GM12878 (cell line): ENCODE data around the gene USP38. TPM values are rescaled to one million over a fixed set of nuclear protein-coding genes. Genes with fewer than 3 reads are reported as not detected.
"Not testable (repeated sequence)": the region's sequence is repeated elsewhere in the genome, so short reads cannot be mapped to it uniquely, and the experiment has no call there.

Source experiments
- ATAC-seq: fragments of 200-7000 bp; cut with Tn5 transposase; 3 replicates; pipeline ENCODE4 v1.9.1; 2020; ENCODE audit warnings: mild to moderate bottlenecking, moderate library complexity
- BruUV-seq: library from RNA; stranded (reverse); fragments of 400-500 nt; replicated peaks from 2 replicates; lab custom pipeline; 2021; lab: Mats Ljungman, UMichigan
- CTCF ChIA-PET: fragments of 300-600 bp; sonication (Branson Sonifier 250); formaldehyde crosslinking; extraction: SDS; loops from one replicate; lab custom pipeline; 2021; ENCODE audit warnings: inconsistent platforms; lab: Yijun Ruan, JAX
- POLR2A ChIA-PET: fragments of 350-600 bp; formaldehyde crosslinking; extraction: SDS; loops from one replicate; lab custom pipeline; 2021; ENCODE audit warnings: inconsistent platforms; lab: Charles Lee
- RAD21 ChIA-PET: fragments of 300-600 bp; sonication (Branson Sonifier 250); formaldehyde crosslinking; loops from one replicate; lab custom pipeline; 2023; ENCODE audit warnings: antibody characterized with exemption; ENCODE audit not compliant: unreplicated experiment; lab: Charles Lee
- SMC1A ChIA-PET: fragments of 300-600 bp; sonication (Branson Sonifier 250); formaldehyde crosslinking; loops from one replicate; lab custom pipeline; 2023; ENCODE audit not compliant: unreplicated experiment, uncharacterized antibody; lab: Charles Lee
- DNase-seq: peaks from one replicate; pipeline ENCODE4 v3.0.0-alpha.2; 2011; ENCODE audit warnings: low read depth, low spot score
- FAIRE-seq: peaks from 3 replicates; lab custom pipeline; 2011; peaks lifted over from hg19 to GRCh38; lab: Jason Lieb, UNC
- H2AFZ ChIP-seq: 2 replicates; pipeline ENCODE4 v1.6.0; 2011; ENCODE audit warnings: low read depth, low read length, control low read depth; ENCODE audit not compliant: control insufficient read depth
- H3K27ac ChIP-seq: 2 replicates; pipeline ENCODE4 v1.5.1; 2011; ENCODE audit warnings: control low read depth; ENCODE audit not compliant: control insufficient read depth, insufficient read depth
- H3K27me3 ChIP-seq, 2 experiments: replicated peaks in 1 of 2; 2 replicates each; pipeline versions ENCODE4 v1.6.0 to v1.6.1; 2011; ENCODE audit warnings: low read length in 1 of 2; ENCODE audit not compliant: control insufficient read depth in 2 of 2, insufficient read depth in 2 of 2
- H3K36me3 ChIP-seq, 2 experiments: 2 replicates each; pipeline ENCODE4 v1.5.1; 2011; ENCODE audit warnings: low read length in 1 of 2; ENCODE audit not compliant: control insufficient read depth in 2 of 2, insufficient read depth in 2 of 2
- H3K4me1 ChIP-seq: 2 replicates; pipeline ENCODE4 v1.6.1; 2011; ENCODE audit warnings: mild to moderate bottlenecking, low read length, moderate library complexity, mixed read lengths; ENCODE audit not compliant: control insufficient read depth, insufficient read depth
- H3K4me2 ChIP-seq: 2 replicates; pipeline ENCODE4 v1.6.0; 2011; ENCODE audit warnings: control low read depth; ENCODE audit not compliant: control insufficient read depth, insufficient read depth
- H3K4me3 ChIP-seq: fragments of 200-600 bp; sonication (generic); 2 replicates; pipeline ENCODE4 v1.5.1; 2016
- H3K79me2 ChIP-seq: 2 replicates; pipeline ENCODE4 v1.6.0; 2011; ENCODE audit warnings: low read length; ENCODE audit not compliant: control insufficient read depth, insufficient read depth
- H3K9ac ChIP-seq: 2 replicates; pipeline ENCODE4 v1.8.0; 2011; ENCODE audit warnings: low read length, control low read depth, mixed read lengths; ENCODE audit not compliant: control insufficient read depth, insufficient read depth
- H3K9me3 ChIP-seq: replicated peaks from 3 replicates; pipeline ENCODE4 v1.5.1; 2011; ENCODE audit warnings: mild to moderate bottlenecking, low read length; ENCODE audit not compliant: control insufficient read depth, insufficient read depth
- H4K20me1 ChIP-seq: 2 replicates; pipeline ENCODE4 v1.6.0; 2011; ENCODE audit not compliant: control insufficient read depth, insufficient read depth
- CREB1 ChIP-seq: IDR thresholded peaks from 2 replicates; pipeline ENCODE4 v1.6.1; 2012; ENCODE audit warnings: low read depth, mild to moderate bottlenecking, inconsistent platforms
- SREBF2 ChIP-seq: IDR thresholded peaks from 2 replicates; pipeline ENCODE4 v1.6.1; 2012; ENCODE audit warnings: mild to moderate bottlenecking, low read length
- YY1 ChIP-seq: IDR thresholded peaks from 2 replicates; pipeline ENCODE4 v1.6.1; 2011; ENCODE audit warnings: low read depth, mild to moderate bottlenecking, low read length
- ZNF274 ChIP-seq: IDR thresholded peaks from one replicate; pipeline ENCODE4 v1.8.0; 2011; ENCODE audit not compliant: insufficient read length, insufficient read depth
- WGBS: methylation state at CpG from one replicate; pipeline ENCODE4 v1.1.6; 2016; ENCODE audit warnings: low lambda C conversion rate; ENCODE audit not compliant: insufficient replicate concordance, insufficient coverage; ENCODE audit errors: missing lambda C conversion rate; 5-methylcytosine and 5-hydroxymethylcytosine counted together
- in situ Hi-C: fragments of 300-500 bp; cut with MboI; formaldehyde crosslinking; loops from 9 replicates; pipeline ENCODE4 v1.14.3; 2018; ENCODE audit warnings: mixed read lengths
- intact Hi-C: fragments of 100-400 bp; cut with micrococcal nuclease; formaldehyde crosslinking; loops from one replicate; pipeline ENCODE4 v1.14.2; 2022; ENCODE audit not compliant: unreplicated experiment
- polyA plus RNA-seq, 11 experiments: library from polyadenylated mRNA; depleted of rRNA in 4 of 11; unstranded in 6 of 11; stranded (reverse) in 5 of 11; fragments of >200 nt; fragmentation: Nextera tagmentation in 4 of 11; fragmentation: Illumina TruSeq in 1 of 11; extraction: Ambion mirVana in 4 of 11; extraction: Trizol in 1 of 11; gene quantifications; 1 replicate in 1 of 11; 2 replicates in 10 of 11; pipeline versions ENCODE4 v1.2.1 to v1.2.3, GENCODE V29; 2011 to 2016; ENCODE audit warnings: inconsistent platforms in 2 of 11, missing spikeins in 2 of 11, low read depth in 1 of 11
- total RNA-seq, 4 experiments: library from RNA; depleted of rRNA in 3 of 4; stranded (reverse); fragments of >200 nt in 3 of 4; fragmentation: Illumina TruSeq in 1 of 4; extraction: Trizol in 1 of 4; gene quantifications; 2 replicates each; pipeline versions ENCODE4 v1.2.1 to v1.2.3, GENCODE V29; 2013 to 2021
- TF ChIP-seq, protein P1 (sequence below): IDR thresholded peaks from 2 replicates; pipeline ENCODE4 v1.6.1; 2011; ENCODE audit warnings: borderline replicate concordance, low read depth, mild to moderate bottlenecking, moderate library complexity, low read length; ENCODE audit not compliant: insufficient read depth, poor library complexity, severe bottlenecking

USP38 gene
- total and polyA plus RNA-seq, 10 of the 15 experiments (the other 5 are each of a cell fraction or from before 2014, with no cell fraction given) = 4.4 to 19.0 (median 14.7) TPM

DNA sequence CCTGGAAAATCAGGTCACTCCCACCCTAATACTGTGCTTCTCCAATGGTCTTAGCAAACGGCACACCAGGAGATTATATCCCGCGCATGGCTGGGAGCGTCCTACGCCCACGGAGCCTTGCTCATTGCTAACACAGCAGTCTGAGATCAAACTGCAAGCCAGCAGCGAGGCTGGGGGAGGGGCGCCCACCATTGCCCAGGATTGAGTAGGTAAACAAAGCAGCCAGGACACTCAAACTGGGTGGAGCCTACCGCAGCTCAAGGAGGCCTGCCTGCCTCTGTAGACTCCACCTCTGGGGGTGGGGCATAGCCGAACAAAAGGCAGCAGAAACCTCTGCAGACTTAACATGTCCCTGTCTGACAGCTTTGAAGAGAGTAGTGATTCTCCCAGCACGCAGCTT is 18.0 kb upstream of the USP38 start:
- SMC1A ChIA-PET, H2AFZ ChIP-seq, DNase-seq, in situ Hi-C loops, H3K9ac ChIP-seq, H3K27me3 ChIP-seq, RAD21 ChIA-PET, intact Hi-C loops, FAIRE-seq, H3K27ac ChIP-seq, BruUV-seq, H3K36me3 ChIP-seq, ATAC-seq, H3K4me1 ChIP-seq, H3K4me3 ChIP-seq, H4K20me1 ChIP-seq, H3K9me3 ChIP-seq, H3K4me2 ChIP-seq, H3K79me2 ChIP-seq: not testable (repeated sequence)
- WGBS = 92% methylated on average over 11 of the region's 11 CpGs
- CTCF ChIA-PET = interaction anchor here (1.3 kb wide), 1 partner anchor 34 kb away, joined by 4 read pairs; no protein-coding TSS in a partner anchor
- POLR2A ChIA-PET = interaction anchor here (0.6 kb wide), 1 partner anchor 173 kb away, joined by 3 read pairs; no protein-coding TSS in a partner anchor

DNA sequence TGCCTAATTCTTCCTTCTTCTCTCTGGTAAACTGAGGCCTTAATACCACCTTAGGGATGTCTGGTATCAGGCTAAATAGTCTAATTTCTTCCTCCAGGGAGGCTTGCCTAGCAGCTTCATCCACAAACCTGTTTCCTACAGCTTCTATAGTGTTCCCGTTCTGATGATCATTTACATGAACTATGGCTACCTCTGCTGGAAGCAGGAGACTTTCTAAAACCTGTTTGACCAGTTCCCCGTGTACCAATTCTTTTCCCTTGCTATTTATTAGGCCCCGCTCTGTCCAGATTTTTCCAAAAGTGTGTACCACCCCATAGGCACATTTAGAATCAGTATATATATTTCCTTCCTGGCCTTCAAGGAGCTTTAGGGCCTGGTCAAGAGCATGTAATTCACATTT is 5.8 kb upstream of the USP38 start:
- CTCF ChIA-PET = interaction anchor here (0.6 to 1.0 kb wide), 2 partner anchors 86 to 197 kb away, joined by 3 read pairs; no protein-coding TSS in a partner anchor
- SMC1A ChIA-PET = no interaction called here

More for the DNA sequence above, 5.8 kb upstream of the USP38 start:
- Histone ChIP-seq H3K36me3 (no peaks in the 10 kb centered on the region), H3K79me2 (peaks cover 12% of the 10 kb centered on the region), H3K27me3 (no peaks in the 10 kb centered on the region), H3K4me2 (no peak overlapping the region)
- WGBS = 98% methylated on average over 3 of the region's 3 CpGs
- POLR2A ChIA-PET = no interaction called here
- ATAC-seq = no peak
- FAIRE-seq = no peak
- RAD21 ChIA-PET = no interaction called here
- BruUV-seq = no TSS peak
- TF ChIP-seq CREB1 (no peak), ZNF274 (no peak), SREBF2 (no peak), YY1 (no peak)
- TF ChIP-seq, protein P1, sequence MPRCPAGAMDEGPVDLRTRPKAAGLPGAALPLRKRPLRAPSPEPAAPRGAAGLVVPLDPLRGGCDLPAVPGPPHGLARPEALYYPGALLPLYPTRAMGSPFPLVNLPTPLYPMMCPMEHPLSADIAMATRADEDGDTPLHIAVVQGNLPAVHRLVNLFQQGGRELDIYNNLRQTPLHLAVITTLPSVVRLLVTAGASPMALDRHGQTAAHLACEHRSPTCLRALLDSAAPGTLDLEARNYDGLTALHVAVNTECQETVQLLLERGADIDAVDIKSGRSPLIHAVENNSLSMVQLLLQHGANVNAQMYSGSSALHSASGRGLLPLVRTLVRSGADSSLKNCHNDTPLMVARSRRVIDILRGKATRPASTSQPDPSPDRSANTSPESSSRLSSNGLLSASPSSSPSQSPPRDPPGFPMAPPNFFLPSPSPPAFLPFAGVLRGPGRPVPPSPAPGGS = no peak
- TF ChIP-seq, all 136 proteins: peak for 0
- no peaks in the 10 kb centered on the region for H4K20me1 ChIP-seq
- intact Hi-C loops = no loop called here
- DNase-seq = no peak
- in situ Hi-C loops = no loop called here
- no peak overlapping the region for H3K4me3 ChIP-seq
- no peaks in the 10 kb centered on the region for H3K9me3 ChIP-seq
- H2AFZ ChIP-seq = no peak overlapping the region
- H3K27ac ChIP-seq = no peak overlapping the region
- H3K9ac ChIP-seq = no peak overlapping the region
- no peaks in the 10 kb centered on the region for H3K4me1 ChIP-seq
